GM12878 (cell line): ENCODE data around the gene TUBB4B. TPM values are rescaled to one million over a fixed set of nuclear protein-coding genes. Genes with fewer than 3 reads are reported as not detected.
A peak's percentile ranks its signal among the peaks of the same experiment; 100 is the strongest.

Experiments used
- ASH2L ChIP-seq: fragments of 300-600, 200-600 bp; sonication (generic); IDR thresholded peaks from 2 replicates; pipeline ENCODE4 v1.6.1; 2017; ENCODE audit warnings: low read depth, mild to moderate bottlenecking, borderline replicate concordance
- BHLHE40 ChIP-seq, 2 experiments: fragments of 450-650 bp in 1 of 2; IDR thresholded peaks; 2 replicates each; pipeline ENCODE4 v1.6.1; 2011 to 2017; ENCODE audit warnings: low read depth in 2 of 2, borderline replicate concordance in 1 of 2, improper control_type of control experiment in 1 of 2, low read length in 1 of 2, mild to moderate bottlenecking in 1 of 2
- E4F1 ChIP-seq: fragments of 450-650 bp; IDR thresholded peaks from 2 replicates; pipeline ENCODE4 v1.6.1; 2018; ENCODE audit warnings: borderline replicate concordance, mild to moderate bottlenecking; ENCODE audit not compliant: partially characterized antibody
- EP300 ChIP-seq, 2 experiments: fragments of 150-350 bp in 1 of 2; IDR thresholded peaks; 2 replicates each; pipeline ENCODE4 v1.6.1; 2011 to 2012; ENCODE audit warnings: low read depth in 2 of 2, low read length in 2 of 2, borderline replicate concordance in 1 of 2, improper control_type of control experiment in 1 of 2, inconsistent platforms in 1 of 2; ENCODE audit not compliant: control insufficient read depth in 1 of 2
- GABPA ChIP-seq: IDR thresholded peaks from 2 replicates; pipeline ENCODE4 v1.6.1; 2014; ENCODE audit warnings: antibody characterized with exemption, low read depth, mild to moderate bottlenecking, inconsistent platforms
- HDAC2 ChIP-seq: fragments of 200-600 bp; sonication (generic); IDR thresholded peaks from 2 replicates; pipeline ENCODE4 v1.6.1; 2017
- HSF1 ChIP-seq: fragments of 150-350 bp; IDR thresholded peaks from 2 replicates; pipeline ENCODE4 v1.6.1; 2014; ENCODE audit warnings: mild to moderate bottlenecking, low read depth, low read length
- IKZF1 ChIP-seq: fragments of 450-650 bp; conservative IDR thresholded peaks from 2 replicates; pipeline ENCODE4 v1.6.1; 2017; ENCODE audit warnings: antibody characterized with exemption, mild to moderate bottlenecking
- MYB ChIP-seq: fragments of 150-350 bp; IDR thresholded peaks from 2 replicates; pipeline ENCODE4 v1.6.1; 2014; ENCODE audit warnings: mild to moderate bottlenecking, low read depth, low read length, borderline replicate concordance
- POLR2AphosphoS2 ChIP-seq: IDR thresholded peaks from 2 replicates; pipeline ENCODE4 v1.6.1; 2011; ENCODE audit warnings: low read depth, mild to moderate bottlenecking, low read length, improper control_type of control experiment, moderate library complexity
- RELA ChIP-seq: fragments of 450-650 bp; IDR thresholded peaks from 2 replicates; pipeline ENCODE4 v1.8.0; 2014; ENCODE audit warnings: borderline replicate concordance; ENCODE audit not compliant: partially characterized antibody
- RELB ChIP-seq: fragments of 450-650 bp; IDR thresholded peaks from 2 replicates; pipeline ENCODE4 v1.6.1; 2017; ENCODE audit warnings: low read depth, mild to moderate bottlenecking, moderate library complexity
- RFX5 ChIP-seq: IDR thresholded peaks from 2 replicates; pipeline ENCODE4 v1.6.1; 2011; ENCODE audit warnings: low read depth, low read length, improper control_type of control experiment
- TBL1XR1 ChIP-seq: IDR thresholded peaks from 2 replicates; pipeline ENCODE4 v1.6.1; 2012; ENCODE audit warnings: low read depth, low read length, improper control_type of control experiment
- ZBTB33 ChIP-seq: fragments of 450-650 bp; IDR thresholded peaks from 2 replicates; pipeline ENCODE4 v1.6.1; 2017; ENCODE audit warnings: mild to moderate bottlenecking
- polyA plus RNA-seq, 11 experiments: library from polyadenylated mRNA; depleted of rRNA in 4 of 11; unstranded in 6 of 11; stranded (reverse) in 5 of 11; fragments of >200 nt; fragmentation: Nextera tagmentation in 4 of 11; fragmentation: Illumina TruSeq in 1 of 11; extraction: Ambion mirVana in 4 of 11; extraction: Trizol in 1 of 11; gene quantifications; 1 replicate in 1 of 11; 2 replicates in 10 of 11; pipeline versions ENCODE4 v1.2.1 to v1.2.3, GENCODE V29; 2011 to 2016; ENCODE audit warnings: inconsistent platforms in 2 of 11, missing spikeins in 2 of 11, low read depth in 1 of 11
- total RNA-seq, 4 experiments: library from RNA; depleted of rRNA in 3 of 4; stranded (reverse); fragments of >200 nt in 3 of 4; fragmentation: Illumina TruSeq in 1 of 4; extraction: Trizol in 1 of 4; gene quantifications; 2 replicates each; pipeline versions ENCODE4 v1.2.1 to v1.2.3, GENCODE V29; 2013 to 2021
- TF ChIP-seq, protein P1 (sequence below): fragments of 450-650 bp; IDR thresholded peaks from 2 replicates; pipeline ENCODE4 v1.6.1; 2017; ENCODE audit warnings: antibody characterized with exemption, mild to moderate bottlenecking, moderate library complexity
- TF ChIP-seq, protein P2 (sequence below): IDR thresholded peaks from 2 replicates; pipeline ENCODE4 v1.6.1; 2012; ENCODE audit warnings: low read depth, low read length, improper control_type of control experiment

The TUBB4B gene
- total and polyA plus RNA-seq, 10 of the 15 experiments (the other 5 are each of a cell fraction or from before 2014, with no cell fraction given): 23.0 to 532 (median 254) TPM

DNA sequence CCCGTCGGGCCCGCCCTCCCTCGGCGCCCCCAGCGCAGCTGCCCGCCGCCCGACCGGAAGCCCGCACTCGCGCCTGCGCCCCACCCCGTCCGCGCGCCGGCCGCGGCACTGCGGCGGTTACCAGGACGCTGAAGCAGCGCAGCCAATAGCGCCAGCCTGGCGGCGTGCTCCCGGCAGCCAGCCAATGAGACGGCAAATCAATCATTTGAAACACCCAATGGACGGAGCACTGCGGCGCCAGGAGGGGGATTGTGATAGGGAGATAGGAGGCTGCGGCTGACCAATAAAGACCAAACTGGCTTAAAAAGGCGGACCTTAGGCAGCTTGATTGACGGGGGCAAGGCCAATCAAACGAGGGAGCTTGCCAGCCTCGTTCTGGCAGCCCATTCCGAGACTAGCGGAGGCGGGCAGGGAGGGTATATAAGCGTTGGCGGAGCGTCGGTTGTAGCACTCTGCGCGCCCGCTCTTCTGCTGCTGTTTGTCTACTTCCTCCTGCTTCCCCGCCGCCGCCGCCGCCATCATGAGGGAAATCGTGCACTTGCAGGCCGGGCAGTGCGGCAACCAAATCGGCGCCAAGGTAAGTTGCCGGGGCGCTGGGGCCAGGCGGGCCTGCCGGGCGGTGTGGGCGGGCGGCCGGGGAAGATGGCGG is at the start of gene TUBB4B (continued):
- TF ChIP-seq, protein P1, sequence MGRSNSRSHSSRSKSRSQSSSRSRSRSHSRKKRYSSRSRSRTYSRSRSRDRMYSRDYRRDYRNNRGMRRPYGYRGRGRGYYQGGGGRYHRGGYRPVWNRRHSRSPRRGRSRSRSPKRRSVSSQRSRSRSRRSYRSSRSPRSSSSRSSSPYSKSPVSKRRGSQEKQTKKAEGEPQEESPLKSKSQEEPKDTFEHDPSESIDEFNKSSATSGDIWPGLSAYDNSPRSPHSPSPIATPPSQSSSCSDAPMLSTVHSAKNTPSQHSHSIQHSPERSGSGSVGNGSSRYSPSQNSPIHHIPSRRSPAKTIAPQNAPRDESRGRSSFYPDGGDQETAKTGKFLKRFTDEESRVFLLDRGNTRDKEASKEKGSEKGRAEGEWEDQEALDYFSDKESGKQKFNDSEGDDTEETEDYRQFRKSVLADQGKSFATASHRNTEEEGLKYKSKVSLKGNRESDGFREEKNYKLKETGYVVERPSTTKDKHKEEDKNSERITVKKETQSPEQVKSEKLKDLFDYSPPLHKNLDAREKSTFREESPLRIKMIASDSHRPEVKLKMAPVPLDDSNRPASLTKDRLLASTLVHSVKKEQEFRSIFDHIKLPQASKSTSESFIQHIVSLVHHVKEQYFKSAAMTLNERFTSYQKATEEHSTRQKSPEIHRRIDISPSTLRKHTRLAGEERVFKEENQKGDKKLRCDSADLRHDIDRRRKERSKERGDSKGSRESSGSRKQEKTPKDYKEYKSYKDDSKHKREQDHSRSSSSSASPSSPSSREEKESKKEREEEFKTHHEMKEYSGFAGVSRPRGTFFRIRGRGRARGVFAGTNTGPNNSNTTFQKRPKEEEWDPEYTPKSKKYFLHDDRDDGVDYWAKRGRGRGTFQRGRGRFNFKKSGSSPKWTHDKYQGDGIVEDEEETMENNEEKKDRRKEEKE: 0 out of 2 replicates have a peak, but pooled peaks have one; percentile 63
- TF ChIP-seq IKZF1 (no peak; the same call in none of the 2 replicates), TBL1XR1 (peak; percentile 48; the same call in 1 of the 2 replicates), E4F1 (peak; percentile 37), EP300 (IDR thresholded peaks at IDR 0.05; ENCODE audit: borderline replicate concordance in 1 of 2, control insufficient read depth in 1 of 2, low read depth in 2 of 2, low read length in 2 of 2) (peak in 1 of 2 experiments; percentile 39; a peak in 2 of 4 replicates), RELB (no peak), GABPA (no peak), ZBTB33 (no peak), MYB (0 out of 2 replicates have a peak, but pooled peaks have one; percentile 46), HSF1 (no peak), RELA (peak; percentile 67), BHLHE40 (IDR thresholded peaks at IDR 0.05; ENCODE audit: borderline replicate concordance in 1 of 2, low read depth in 2 of 2, low read length in 1 of 2) (peak in 1 of 2 experiments; percentile 49; a peak in 2 of 4 replicates), POLR2AphosphoS2 (peak; percentile 100), HDAC2 (no peak), ASH2L (no peak), RFX5 (peak; percentile 75; the same call in 1 of the 2 replicates)
- TF ChIP-seq, protein P2, sequence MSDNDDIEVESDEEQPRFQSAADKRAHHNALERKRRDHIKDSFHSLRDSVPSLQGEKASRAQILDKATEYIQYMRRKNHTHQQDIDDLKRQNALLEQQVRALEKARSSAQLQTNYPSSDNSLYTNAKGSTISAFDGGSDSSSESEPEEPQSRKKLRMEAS: peak; percentile 19; the same call in 1 of the 2 replicates
